Measurements from ENCODE around the gene KIAA0040.

Gene KIAA0040

DNA sequence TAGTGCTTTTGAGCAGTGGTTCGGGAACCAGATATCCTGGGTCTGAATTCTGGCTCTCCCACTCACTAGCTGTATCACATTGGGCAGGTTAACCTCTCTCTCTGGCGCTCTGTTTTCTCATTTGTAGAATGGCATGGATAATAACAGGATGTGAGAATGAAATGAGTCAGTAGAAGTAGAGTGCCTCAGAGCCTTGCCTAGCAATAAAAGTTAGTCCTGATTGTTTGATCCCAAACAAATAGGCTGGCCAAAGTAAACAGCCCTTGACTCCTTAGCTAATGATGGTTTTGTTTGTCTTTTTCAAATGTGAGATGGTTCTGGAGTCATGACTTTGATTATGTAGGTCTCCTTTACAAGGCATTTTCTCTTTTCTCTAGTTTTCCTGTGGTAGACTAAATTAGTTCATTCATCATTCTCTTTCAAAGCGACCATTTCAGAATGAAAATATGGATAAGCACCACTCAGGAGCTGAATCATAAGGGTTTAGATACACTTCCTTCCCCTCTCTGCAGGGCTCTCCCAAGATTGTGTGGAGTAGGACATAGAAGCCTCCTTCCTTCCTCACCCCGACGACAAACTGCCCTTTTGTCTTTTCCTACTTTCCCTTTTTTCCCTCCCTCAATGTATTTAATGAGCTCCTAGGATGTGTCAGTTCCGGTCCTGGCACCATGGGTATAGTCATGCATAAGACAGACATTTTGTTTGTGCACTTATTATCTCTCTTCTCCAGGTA is 23.1 kb downstream of the KIAA0040 start:
- no peak for DNase-seq

- no peak for DNase-seq
Measured at GRCh38 chr1:175168782-175169181, 23.8 kb downstream of the KIAA0040 start.

DNA sequence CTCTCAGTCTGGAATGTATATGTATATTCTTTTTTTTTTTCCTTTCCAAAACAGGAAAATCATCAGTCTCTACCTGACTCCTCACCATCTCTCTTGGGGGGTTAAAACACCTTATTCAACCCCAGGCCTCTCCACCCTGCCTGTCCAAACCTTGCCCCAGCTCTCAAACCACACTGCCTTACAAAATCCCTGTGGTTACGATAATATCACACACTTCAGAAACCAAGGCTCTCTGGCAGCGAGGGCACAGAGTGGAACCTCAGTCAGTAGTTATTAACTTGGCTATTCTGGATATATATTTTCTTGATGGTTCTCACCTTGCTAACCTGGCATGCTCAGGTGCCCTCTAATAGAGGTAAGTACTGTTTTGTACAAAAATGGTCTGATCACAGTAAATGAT is 24.7 kb downstream of the KIAA0040 start:
- DNase-seq: no peak

- DNase-seq: no peak
Measured at GRCh38 chr1:175166746-175167145, 25.8 kb downstream of the KIAA0040 start.

- DNase-seq: no peak
Measured at GRCh38 chr1:175164751-175165150, 27.8 kb downstream of the KIAA0040 start.

GRCh38 chr1:175163702-175164101 is 28.9 kb downstream of the KIAA0040 start:
- DNase-seq: no peak

GRCh38 chr1:175162955-175163354 is 29.6 kb downstream of the KIAA0040 start:
- no peak for DNase-seq

DNA sequence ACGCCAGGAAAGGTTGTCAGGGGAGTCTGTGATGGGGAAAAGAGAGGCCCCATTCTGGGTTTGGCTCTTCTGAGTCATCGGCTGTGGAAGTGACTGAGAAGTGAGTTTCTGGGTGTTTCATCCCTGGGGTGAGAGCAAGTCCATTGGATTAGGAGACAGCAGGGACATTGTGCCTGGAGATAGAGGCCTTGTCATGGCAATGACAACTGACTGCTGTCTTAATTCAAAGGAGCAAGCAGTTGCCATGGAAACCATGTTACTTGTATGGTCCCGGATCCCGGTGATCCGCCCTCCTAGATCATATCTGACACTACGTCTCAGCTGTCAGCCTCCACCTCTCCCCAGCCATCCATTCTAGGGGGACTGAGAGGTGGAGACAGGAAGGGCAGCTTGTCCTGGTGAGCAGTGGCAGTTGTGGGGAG is 34.4 kb downstream of the KIAA0040 start:
- no peak for DNase-seq

GRCh38 chr1:175157200-175157599 is 35.4 kb downstream of the KIAA0040 start:
- DNase-seq: no peak

DNA sequence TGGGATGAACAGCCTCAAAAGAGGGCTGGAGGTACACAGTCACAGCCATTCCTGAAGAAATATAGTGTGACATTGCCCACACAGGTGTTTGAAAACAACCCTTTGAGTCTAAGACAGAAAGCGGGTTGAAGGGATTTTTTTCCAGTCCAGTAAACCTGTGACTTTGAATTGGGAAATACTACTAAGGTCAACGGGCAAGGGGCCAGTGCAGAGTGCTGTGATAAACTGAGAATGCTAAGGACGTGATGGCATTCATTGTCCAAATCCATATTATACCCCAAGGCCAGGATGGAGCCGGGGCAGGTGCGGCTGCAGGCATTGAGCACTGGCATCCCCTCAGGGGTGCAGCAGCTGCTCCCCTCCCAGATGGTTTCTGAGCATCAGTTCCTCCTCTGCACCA is 36.6 kb downstream of the KIAA0040 start:
- DNase-seq: no peak

DNA sequence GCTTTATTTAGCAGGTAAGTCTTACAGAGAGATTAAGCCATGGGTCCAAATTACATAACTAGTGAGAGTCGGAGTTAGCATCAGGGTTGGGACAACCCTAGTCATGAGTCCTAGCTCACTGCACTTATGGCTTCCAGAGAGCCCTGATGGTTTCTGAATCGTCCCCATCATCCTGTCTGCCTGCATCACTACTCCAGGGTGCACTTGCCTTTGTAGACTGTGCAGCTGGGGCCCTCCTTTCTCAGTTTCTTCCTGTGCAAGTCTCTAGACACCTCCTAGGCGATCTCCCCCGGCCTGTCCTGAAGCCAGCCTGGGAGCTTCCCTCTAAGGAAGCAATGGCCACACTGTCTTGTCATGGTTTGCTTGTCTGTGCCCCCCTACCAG is 37.1 kb downstream of the KIAA0040 start:
- DNase-seq: no peak

DNA sequence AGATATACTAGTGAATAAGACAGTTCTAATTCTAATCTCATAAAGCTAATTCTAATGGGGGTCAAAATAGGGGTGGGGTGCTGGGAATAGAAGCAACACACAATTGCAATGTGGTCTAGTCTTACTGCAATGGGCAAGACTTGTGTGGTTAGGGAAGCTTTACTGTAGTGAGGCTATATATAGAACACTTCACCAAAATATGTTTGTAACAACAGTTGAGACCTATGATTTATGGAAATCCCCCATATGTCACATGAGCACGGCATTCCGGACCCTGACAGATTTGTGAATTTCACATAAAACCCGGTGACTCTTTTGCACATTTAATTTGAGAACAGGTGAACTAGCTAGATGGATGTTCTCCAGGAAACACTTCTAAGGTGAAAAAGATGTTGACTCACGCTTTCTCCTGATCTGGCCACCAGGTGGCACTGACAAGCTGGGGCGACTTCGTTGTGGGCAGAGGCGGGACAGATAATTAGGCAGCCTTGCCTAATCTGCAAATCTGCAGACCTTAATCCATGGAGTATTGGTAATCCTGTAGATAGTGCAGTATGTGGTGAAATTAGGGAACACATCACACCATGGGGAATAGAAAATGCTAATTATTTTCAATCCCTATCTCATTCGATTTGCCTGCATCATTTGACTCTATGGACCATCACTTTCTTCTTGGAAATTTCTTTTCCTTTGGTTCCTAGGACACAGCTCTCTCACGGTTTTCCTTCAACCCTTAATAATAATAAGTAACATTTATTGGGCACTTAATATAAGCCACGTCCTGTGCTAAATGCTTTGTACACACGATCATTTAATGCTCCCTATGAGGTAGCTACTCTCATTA is 37.7 kb downstream of the KIAA0040 start:
- peak; percentile 53 for DNase-seq

- peak; percentile 46 for DNase-seq
Measured at GRCh38 chr1:175152006-175152652, 40.4 kb downstream of the KIAA0040 start.

GRCh38 chr1:175150596-175151319 is 41.8 kb downstream of the KIAA0040 start:
- no peak for DNase-seq

GRCh38 chr1:175148068-175148467 is 44.5 kb downstream of the KIAA0040 start:
- no peak for DNase-seq

DNA sequence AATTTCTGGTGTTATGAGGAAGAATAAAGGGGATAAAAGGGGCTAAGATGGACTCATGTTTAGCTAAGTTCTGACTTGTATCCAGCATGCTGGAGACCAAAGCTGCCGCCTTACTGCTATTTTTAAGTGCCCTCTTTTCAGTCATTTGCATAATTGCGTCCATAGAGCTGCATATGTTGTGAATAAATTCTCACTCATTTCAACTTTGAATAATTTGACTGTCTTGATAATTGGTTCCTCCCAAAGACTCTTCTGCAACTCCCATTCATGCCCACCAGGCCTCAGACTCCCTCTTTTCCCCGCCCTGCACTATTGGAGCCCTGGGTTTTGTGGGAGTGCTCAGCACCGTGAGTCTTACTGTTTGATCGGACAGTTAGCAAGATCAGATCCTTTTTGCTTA is 45.0 kb downstream of the KIAA0040 start:
- DNase-seq: no peak

DNA sequence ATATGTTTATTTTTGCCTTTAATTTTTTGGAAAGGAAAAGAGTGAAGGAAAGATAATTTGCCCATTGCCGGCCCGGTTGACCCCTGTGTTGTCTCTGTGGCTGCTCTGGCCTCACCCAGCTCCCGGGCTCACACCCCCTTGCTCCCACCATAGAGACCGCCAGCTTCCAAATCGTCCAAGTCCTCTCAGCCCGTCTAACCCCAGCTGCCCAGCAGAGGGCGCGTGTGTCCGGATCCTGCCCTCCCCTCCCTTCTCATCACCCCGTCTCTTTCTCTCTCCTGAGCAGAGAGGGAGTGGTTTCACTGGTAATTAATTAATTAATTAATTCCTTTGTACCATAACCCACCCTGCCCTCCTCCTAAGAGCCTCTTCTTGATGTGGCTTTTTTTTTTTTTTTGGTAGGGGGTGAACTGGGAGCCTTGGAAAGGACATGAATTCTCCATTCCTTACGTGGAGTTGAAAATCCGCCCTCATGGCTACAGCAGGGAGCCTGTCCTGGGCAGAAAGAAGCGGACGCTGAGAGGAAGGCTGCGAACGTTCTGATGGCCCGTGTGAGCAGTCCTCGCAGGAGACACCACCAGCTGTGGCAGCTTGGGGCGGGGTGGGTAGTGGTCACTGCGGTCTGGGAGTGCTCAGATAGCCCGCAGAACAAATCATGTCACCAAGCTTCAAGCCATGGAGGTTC is 45.9 kb downstream of the KIAA0040 start:
- DNase-seq: peak; percentile 41

DNA sequence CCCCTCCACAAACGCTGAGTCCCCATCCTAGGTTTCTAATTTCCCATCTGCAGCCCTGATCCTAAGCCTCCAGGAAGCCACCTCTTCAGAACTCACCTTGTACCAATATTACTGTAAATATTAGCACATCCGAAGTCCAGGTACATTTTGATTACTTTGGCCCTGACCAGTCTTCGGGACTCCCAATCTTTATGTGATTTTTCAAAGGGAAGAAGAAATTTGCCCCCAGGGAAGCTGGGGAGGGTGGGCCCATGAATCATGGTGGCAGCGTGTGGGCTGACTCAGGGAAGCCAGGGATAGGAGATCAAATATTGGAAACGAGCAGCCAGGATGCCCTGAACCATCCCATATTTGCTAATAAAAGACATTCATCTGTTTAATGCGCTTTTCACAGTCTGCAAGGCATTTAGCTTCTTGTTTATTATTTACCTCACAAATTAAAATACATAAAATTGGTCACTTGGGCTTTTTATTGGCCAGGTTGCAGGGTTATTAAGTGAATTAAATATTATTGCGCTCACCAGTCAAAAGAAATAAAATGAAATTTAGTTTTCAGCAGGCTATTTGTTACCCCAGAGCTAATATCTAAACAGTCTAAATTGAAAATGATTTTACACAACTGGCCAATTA is 46.6 kb downstream of the KIAA0040 start:
- no peak for DNase-seq

GRCh38 chr1:175138579-175138978 is 54.0 kb downstream of the KIAA0040 start:
- DNase-seq: no peak

- DNase-seq: no peak
Measured at GRCh38 chr1:175137369-175137768, 55.2 kb downstream of the KIAA0040 start.

DNA sequence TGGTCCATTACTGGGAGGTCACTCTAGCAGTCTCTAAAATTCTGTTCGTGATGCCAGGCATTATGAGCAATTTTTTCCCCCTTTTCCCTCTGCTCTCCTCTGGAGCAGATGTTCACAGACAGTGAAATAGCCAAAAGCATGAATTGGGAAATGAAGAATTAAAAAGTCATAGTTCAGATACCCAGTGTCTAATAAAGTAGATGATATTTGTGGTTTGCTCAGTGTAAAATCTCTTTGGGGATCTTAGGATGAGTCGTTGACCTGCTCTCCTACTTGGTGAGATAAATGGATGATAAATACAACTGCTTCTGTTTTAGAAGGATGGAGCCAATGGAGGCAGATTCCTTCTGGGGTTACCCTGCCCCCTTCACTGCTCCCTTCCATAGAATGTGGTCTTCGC is 56.3 kb downstream of the KIAA0040 start:
- DNase-seq: no peak

- DNase-seq: no peak
Measured at GRCh38 chr1:175134500-175134899, 58.1 kb downstream of the KIAA0040 start.

All from NCI-H1436 (cell line).